ENCODE data around the gene BRCC3. TPM values are rescaled to one million over a fixed set of nuclear protein-coding genes. Genes with fewer than 3 reads are reported as not detected.

The BRCC3 gene
- total and polyA plus RNA-seq, 8 donors, result 0.87 to 20.1 (median 10.9) TPM

GRCh38 chrX:155127940-155128339, 56.6 kb downstream of the BRCC3 start:
- intact Hi-C loops (cut with DNase I; ENCODE audit: low total_unique reads), result no loop called here

DNA sequence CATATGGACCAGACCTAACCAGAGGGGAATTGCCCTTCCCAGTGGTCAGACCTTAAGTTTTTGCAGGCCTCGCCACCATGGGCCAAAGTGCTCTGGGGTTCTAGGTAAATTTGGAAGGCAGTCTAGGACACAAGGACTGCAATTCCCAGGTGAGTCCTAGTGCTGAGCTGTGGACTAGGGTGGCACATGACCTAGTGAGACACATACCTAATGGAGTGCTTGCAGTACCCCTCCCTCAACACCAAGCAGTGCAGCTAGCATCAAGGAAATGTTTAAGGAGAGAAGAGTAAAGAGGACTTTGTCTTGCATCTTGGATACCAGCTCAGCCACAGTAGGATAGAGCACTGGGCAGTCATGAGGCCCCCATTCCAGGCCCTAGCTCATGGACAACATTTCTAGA, 60.8 kb downstream of the BRCC3 start:
- WGBS, 5 donors, result 74 to 100% (median 78%) methylated on average over 1 of the region's 1 CpG
- Histone ChIP-seq H3K27me3 (no peaks in the 10 kb centered on the region), H3K4me3 (no peak overlapping the region), H3K36me3 (no peaks in the 10 kb centered on the region), H3K9me3 (peaks cover 0 to 14% (median 5%) of the 10 kb centered on the region in 4 donors), H3K27ac (no peak overlapping the region), H3K4me1 (no peaks in the 10 kb centered on the region)
- intact Hi-C loops (cut with DNase I; ENCODE audit: low total_unique reads), result loop anchor here (10.0 kb wide), 1 partner anchor 207 kb away; no protein-coding TSS in a partner anchor
- TF ChIP-seq POLR2A (IDR thresholded peaks at IDR 0.05) (no peak), EP300 (IDR thresholded peaks at IDR 0.05) (no peak), POLR2AphosphoS5 (IDR thresholded peaks at IDR 0.05) (no peak)
- TF ChIP-seq, protein P1, sequence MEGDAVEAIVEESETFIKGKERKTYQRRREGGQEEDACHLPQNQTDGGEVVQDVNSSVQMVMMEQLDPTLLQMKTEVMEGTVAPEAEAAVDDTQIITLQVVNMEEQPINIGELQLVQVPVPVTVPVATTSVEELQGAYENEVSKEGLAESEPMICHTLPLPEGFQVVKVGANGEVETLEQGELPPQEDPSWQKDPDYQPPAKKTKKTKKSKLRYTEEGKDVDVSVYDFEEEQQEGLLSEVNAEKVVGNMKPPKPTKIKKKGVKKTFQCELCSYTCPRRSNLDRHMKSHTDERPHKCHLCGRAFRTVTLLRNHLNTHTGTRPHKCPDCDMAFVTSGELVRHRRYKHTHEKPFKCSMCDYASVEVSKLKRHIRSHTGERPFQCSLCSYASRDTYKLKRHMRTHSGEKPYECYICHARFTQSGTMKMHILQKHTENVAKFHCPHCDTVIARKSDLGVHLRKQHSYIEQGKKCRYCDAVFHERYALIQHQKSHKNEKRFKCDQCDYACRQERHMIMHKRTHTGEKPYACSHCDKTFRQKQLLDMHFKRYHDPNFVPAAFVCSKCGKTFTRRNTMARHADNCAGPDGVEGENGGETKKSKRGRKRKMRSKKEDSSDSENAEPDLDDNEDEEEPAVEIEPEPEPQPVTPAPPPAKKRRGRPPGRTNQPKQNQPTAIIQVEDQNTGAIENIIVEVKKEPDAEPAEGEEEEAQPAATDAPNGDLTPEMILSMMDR (IDR thresholded peaks at IDR 0.05), result no peak
- no peak for DNase-seq

More at GRCh38 chrX:155127940-155128339, 56.6 kb downstream of the BRCC3 start:
- Histone ChIP-seq H3K9me3 (peaks cover 0 to 14% (median 5%) of the 10 kb centered on the region in 4 donors), H3K27me3 (no peaks in the 10 kb centered on the region), H3K27ac (no peak overlapping the region), H3K36me3 (peaks cover 0 to 10% (median 3%) of the 10 kb centered on the region in 4 donors), H3K4me1 (no peaks in the 10 kb centered on the region), H3K4me3 (no peak overlapping the region)
- TF ChIP-seq POLR2AphosphoS5 (IDR thresholded peaks at IDR 0.05), result no peak
- TF ChIP-seq, protein P1 (IDR thresholded peaks at IDR 0.05), result no peak
- no peak for TF ChIP-seq EP300 (IDR thresholded peaks at IDR 0.05)
- no peak for TF ChIP-seq POLR2A (IDR thresholded peaks at IDR 0.05)
- DNase-seq, result no peak

- Histone ChIP-seq H3K27me3 (no peaks in the 10 kb centered on the region), H3K36me3 (no peaks in the 10 kb centered on the region), H3K27ac (no peak overlapping the region), H3K9me3 (peaks cover 0 to 4% (median 0%) of the 10 kb centered on the region in 4 donors), H3K4me3 (no peak overlapping the region), H3K4me1 (no peaks in the 10 kb centered on the region)
- intact Hi-C loops (cut with DNase I; ENCODE audit: low total_unique reads), result loop anchor here (10.0 kb wide), 1 partner anchor 209 kb away; no protein-coding TSS in a partner anchor
- no peak for DNase-seq
- TF ChIP-seq POLR2A (IDR thresholded peaks at IDR 0.05) (no peak), POLR2AphosphoS5 (IDR thresholded peaks at IDR 0.05) (no peak), EP300 (IDR thresholded peaks at IDR 0.05) (no peak)
- TF ChIP-seq, protein P1 (IDR thresholded peaks at IDR 0.05), result no peak
- WGBS, 5 donors, result 70 to 78% (median 74%) methylated on average over 4 of the region's 4 CpGs
Observed at GRCh38 chrX:155134255-155134654, 62.9 kb downstream of the BRCC3 start.

GRCh38 chrX:155143959-155144548, 72.7 kb downstream of the BRCC3 start:
- Histone ChIP-seq H3K9me3 (no peaks in the 10 kb centered on the region), H3K4me1 (no peaks in the 10 kb centered on the region), H3K4me3 (no peak overlapping the region), H3K27ac (no peak overlapping the region), H3K27me3 (no peaks in the 10 kb centered on the region), H3K36me3 (no peaks in the 10 kb centered on the region)
- WGBS, 5 donors, result 55 to 77% (median 74%) methylated on average over 4 to 6 of the region's 6 CpGs
- no peak for DNase-seq
- intact Hi-C loops (cut with DNase I; ENCODE audit: low total_unique reads), result no loop called here
- TF ChIP-seq, protein P1 (IDR thresholded peaks at IDR 0.05), result no peak
- TF ChIP-seq EP300 (IDR thresholded peaks at IDR 0.05) (no peak), POLR2AphosphoS5 (IDR thresholded peaks at IDR 0.05) (no peak), POLR2A (IDR thresholded peaks at IDR 0.05) (no peak)
